WTC11 (cell line): ENCODE results near the gene CDK7. TPM values are rescaled to one million over a fixed set of nuclear protein-coding genes. Genes with fewer than 3 reads are reported as not detected.
"Not testable (repeated sequence)": the region's sequence is repeated elsewhere in the genome, so short reads cannot be mapped to it uniquely, and the experiment has no call there.

Experiments used
- ATAC-seq: fragments of 200-7000 bp; cut with Tn5 transposase; 2 replicates; pipeline ENCODE4 v1.10.0; 2021; ENCODE audit warnings: mild to moderate bottlenecking, moderate library complexity
- CTCF ChIA-PET: fragments of 300-600 bp; sonication (Branson Sonifier 250); formaldehyde crosslinking; loops from one replicate; lab custom pipeline; 2021; ENCODE audit warnings: antibody characterized with exemption; lab: Charles Lee
- POLR2A ChIA-PET: fragments of 350-600 bp; sonication (Branson Sonifier 250); formaldehyde crosslinking; loops from one replicate; lab custom pipeline; 2021; ENCODE audit warnings: antibody characterized with exemption; lab: Charles Lee
- DNase-seq: peaks from one replicate; pipeline ENCODE4 v3.0.0; 2021; ENCODE audit warnings: low spot score
- H3K27ac Mint-ChIP-seq: 2 replicates; pipeline ENCODE4 v1.8.0; 2021; ENCODE audit warnings: mixed read lengths
- H3K27me3 Mint-ChIP-seq: 2 replicates; pipeline ENCODE4 v1.8.0; 2021; ENCODE audit warnings: low read depth, mild to moderate bottlenecking, moderate library complexity, mixed read lengths
- H3K36me3 Mint-ChIP-seq: 2 replicates; pipeline ENCODE4 v1.8.0; 2021; ENCODE audit warnings: mixed read lengths
- H3K4me1 Mint-ChIP-seq: 2 replicates; pipeline ENCODE4 v1.8.0; 2022; ENCODE audit warnings: mixed read lengths
- H3K4me3 Mint-ChIP-seq: 2 replicates; pipeline ENCODE4 v1.8.0; 2021; ENCODE audit warnings: mild to moderate bottlenecking, moderate library complexity, mixed read lengths
- H3K9me3 Mint-ChIP-seq: 2 replicates; pipeline ENCODE4 v1.8.0; 2021; ENCODE audit warnings: mixed read lengths
- CBFB ChIP-seq: sonication (generic); formaldehyde crosslinking; IDR thresholded peaks from 2 replicates; pipeline ENCODE4 v1.8.1; 2022; ENCODE audit warnings: mild to moderate bottlenecking, low read depth, missing genetic modification reagents
- CREB1 ChIP-seq: sonication (generic); formaldehyde crosslinking; IDR thresholded peaks from 2 replicates; pipeline ENCODE4 v1.8.0; 2023; ENCODE audit warnings: mild to moderate bottlenecking, missing genetic modification reagents
- ETV6 ChIP-seq: sonication (generic); formaldehyde crosslinking; IDR thresholded peaks from 2 replicates; pipeline ENCODE4 v1.8.1; 2022; ENCODE audit warnings: mild to moderate bottlenecking, missing genetic modification reagents
- HMGA2 ChIP-seq: fragments of 250-450 bp; sonication (Bioruptor Pico); IDR thresholded peaks from 2 replicates; pipeline ENCODE4 v1.4.0; 2021; ENCODE audit warnings: mild to moderate bottlenecking, moderate library complexity
- NFE2L1 ChIP-seq: sonication (generic); formaldehyde crosslinking; IDR thresholded peaks from 2 replicates; pipeline ENCODE4 v1.8.1; 2023; ENCODE audit warnings: missing genetic modification reagents
- PRRX2 ChIP-seq: fragments of 250-450 bp; sonication (Bioruptor Pico); IDR thresholded peaks from 2 replicates; pipeline ENCODE4 v1.8.0; 2021; ENCODE audit warnings: mild to moderate bottlenecking
- RORB ChIP-seq: fragments of 250-450 bp; sonication (Bioruptor Pico); IDR thresholded peaks from 2 replicates; pipeline ENCODE4 v1.9.0; 2021; ENCODE audit warnings: mild to moderate bottlenecking
- SMAD3 ChIP-seq: sonication (generic); formaldehyde crosslinking; IDR thresholded peaks from 2 replicates; pipeline ENCODE4 v1.8.0; 2022; ENCODE audit warnings: missing genetic modification reagents, mild to moderate bottlenecking, borderline replicate concordance
- SMAD4 ChIP-seq: sonication (generic); formaldehyde crosslinking; IDR thresholded peaks from 2 replicates; pipeline ENCODE4 v1.8.0; 2022; ENCODE audit warnings: mild to moderate bottlenecking, missing genetic modification reagents
- TEAD1 ChIP-seq: sonication (generic); formaldehyde crosslinking; IDR thresholded peaks from 2 replicates; pipeline ENCODE4 v1.8.0; 2022; ENCODE audit warnings: mild to moderate bottlenecking, missing genetic modification reagents
- ZNF121 ChIP-seq: sonication (generic); formaldehyde crosslinking; IDR thresholded peaks from 2 replicates; pipeline ENCODE4 v1.8.0; 2023; ENCODE audit warnings: missing genetic modification reagents
- total RNA-seq: library from RNA; stranded (reverse); gene quantifications from 3 replicates; pipeline ENCODE4 v1.2.3, GENCODE V29; 2021
- TF ChIP-seq, protein P1 (sequence below): sonication (generic); formaldehyde crosslinking; IDR thresholded peaks from 2 replicates; pipeline ENCODE4 v1.8.0; 2022; ENCODE audit warnings: mild to moderate bottlenecking, missing genetic modification reagents
- TF ChIP-seq, protein P2 (sequence below): sonication (generic); formaldehyde crosslinking; IDR thresholded peaks from 2 replicates; pipeline ENCODE4 v1.8.1; 2022; ENCODE audit warnings: mild to moderate bottlenecking, missing genetic modification reagents, moderate library complexity, borderline replicate concordance
- TF ChIP-seq, protein P3 (sequence below): fragments of 250-450 bp; sonication (Bioruptor Pico); IDR thresholded peaks from 2 replicates; pipeline ENCODE4 v1.8.0; 2021; ENCODE audit warnings: mild to moderate bottlenecking
- TF ChIP-seq, protein P4 (sequence below): sonication (generic); formaldehyde crosslinking; IDR thresholded peaks from 2 replicates; pipeline ENCODE4 v1.8.0; 2023; ENCODE audit warnings: missing genetic modification reagents
- TF ChIP-seq, protein P5 (sequence below): sonication (generic); formaldehyde crosslinking; IDR thresholded peaks from 2 replicates; pipeline ENCODE4 v1.8.1; 2022; ENCODE audit warnings: low read depth, mild to moderate bottlenecking, moderate library complexity, missing genetic modification reagents, borderline replicate concordance
- TF ChIP-seq, protein P6 (sequence below): sonication (generic); formaldehyde crosslinking; IDR thresholded peaks from 2 replicates; pipeline ENCODE4 v1.8.0; 2023; ENCODE audit warnings: missing genetic modification reagents, mild to moderate bottlenecking, borderline replicate concordance

CDK7 gene
- total RNA-seq, 1 experiment from 2014 or later, result 62.7 TPM

DNA sequence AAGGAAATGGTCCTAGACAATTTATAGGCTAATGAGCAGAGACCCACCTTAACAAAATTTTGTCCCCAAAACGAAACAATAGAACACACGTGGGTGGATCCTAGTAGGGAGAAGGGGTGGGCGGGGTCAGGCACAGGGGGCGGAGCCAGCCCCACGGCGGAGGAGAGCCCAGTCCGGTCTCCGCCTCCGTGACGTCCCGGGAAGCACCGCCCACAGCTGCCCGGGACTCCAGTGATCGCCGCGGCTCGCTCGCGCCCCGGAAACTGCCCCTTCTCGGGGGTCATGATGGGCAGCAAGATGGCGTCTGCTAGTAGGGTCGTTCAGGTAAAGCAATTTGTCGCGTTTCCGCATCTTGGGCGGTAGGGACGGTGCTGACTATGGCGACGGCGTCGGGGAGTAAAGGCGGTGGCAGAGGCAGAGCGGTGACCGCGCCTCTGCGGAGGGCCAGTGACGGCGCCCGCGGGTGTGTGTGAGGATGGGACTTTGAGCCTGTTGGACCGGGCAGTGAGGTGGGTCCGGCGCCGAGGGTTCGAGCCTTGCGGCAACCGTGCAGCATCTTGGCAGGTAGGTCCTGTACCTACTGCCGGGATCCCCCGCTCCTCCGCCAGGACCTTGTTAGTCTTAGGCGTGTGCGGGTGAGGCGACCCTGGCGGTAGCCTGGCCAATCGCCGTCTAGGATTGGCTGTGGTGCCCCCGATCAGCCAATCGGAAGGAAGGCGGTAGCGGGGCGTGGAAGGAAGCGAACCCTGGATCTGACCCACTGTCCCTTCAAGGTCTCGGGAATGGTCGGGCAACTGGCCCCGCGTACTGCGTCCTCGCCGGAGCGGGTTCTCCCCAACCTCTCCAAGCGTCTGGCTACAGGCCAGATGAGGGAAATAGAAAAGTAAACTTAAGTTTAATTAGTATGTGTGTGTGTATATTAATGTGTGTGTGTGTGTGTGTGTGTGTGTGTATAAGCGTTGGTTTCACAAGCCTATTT lies 16.8 kb upstream of the CDK7 start (continued):
- TF ChIP-seq CREB1 (CRISPR knock-in tag) (no peak), CBFB (no peak), PRRX2 (CRISPR knock-in tag) (no peak)

DNA sequence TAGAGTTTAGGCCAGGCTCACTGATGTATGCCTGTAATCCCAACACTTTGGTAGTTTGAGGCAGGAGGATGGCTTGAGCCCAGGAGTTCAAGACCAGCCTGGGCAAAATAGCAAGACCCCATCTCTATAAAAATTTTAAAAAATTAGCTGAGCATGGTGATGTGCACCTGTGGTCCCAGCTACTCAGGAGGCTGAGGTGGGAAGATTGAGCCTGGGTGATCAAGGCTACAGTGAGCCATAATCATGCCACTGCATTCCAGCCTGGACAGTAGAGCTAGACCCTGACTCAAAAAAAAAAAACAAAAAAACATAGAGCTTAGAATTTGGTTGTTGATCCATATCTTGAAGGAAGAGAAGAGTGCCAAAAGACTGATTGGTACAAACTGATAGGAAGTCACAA lies 14.7 kb upstream of the CDK7 start:
- H3K36me3 Mint-ChIP-seq, result peaks cover 35% of the 10 kb centered on the region
- no peak overlapping the region for H3K4me3 Mint-ChIP-seq
- ATAC-seq (no peak), DNase-seq (no peak)
- H3K27ac Mint-ChIP-seq, result no peak overlapping the region
- peaks cover 6% of the 10 kb centered on the region for H3K4me1 Mint-ChIP-seq
- TF ChIP-seq NFE2L1 (CRISPR knock-in tag) (no peak), HMGA2 (CRISPR knock-in tag) (no peak), TEAD1 (no peak), ZNF121 (CRISPR knock-in tag) (0 out of 2 replicates have a peak, but pooled peaks have one; percentile 19)
- TF ChIP-seq, protein P1, sequence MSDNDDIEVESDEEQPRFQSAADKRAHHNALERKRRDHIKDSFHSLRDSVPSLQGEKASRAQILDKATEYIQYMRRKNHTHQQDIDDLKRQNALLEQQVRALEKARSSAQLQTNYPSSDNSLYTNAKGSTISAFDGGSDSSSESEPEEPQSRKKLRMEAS (CRISPR knock-in tag), result no peak
- TF ChIP-seq, protein P2, sequence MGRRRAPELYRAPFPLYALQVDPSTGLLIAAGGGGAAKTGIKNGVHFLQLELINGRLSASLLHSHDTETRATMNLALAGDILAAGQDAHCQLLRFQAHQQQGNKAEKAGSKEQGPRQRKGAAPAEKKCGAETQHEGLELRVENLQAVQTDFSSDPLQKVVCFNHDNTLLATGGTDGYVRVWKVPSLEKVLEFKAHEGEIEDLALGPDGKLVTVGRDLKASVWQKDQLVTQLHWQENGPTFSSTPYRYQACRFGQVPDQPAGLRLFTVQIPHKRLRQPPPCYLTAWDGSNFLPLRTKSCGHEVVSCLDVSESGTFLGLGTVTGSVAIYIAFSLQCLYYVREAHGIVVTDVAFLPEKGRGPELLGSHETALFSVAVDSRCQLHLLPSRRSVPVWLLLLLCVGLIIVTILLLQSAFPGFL (CRISPR knock-in tag), result no peak
- H3K9me3 Mint-ChIP-seq, result peaks cover 13% of the 10 kb centered on the region
- ChIA-PET CTCF (no interaction called here), POLR2A (no interaction called here)
- 0 out of 2 replicates have a peak, but pooled peaks cover 2% of the 10 kb centered on the region for H3K27me3 Mint-ChIP-seq

DNA sequence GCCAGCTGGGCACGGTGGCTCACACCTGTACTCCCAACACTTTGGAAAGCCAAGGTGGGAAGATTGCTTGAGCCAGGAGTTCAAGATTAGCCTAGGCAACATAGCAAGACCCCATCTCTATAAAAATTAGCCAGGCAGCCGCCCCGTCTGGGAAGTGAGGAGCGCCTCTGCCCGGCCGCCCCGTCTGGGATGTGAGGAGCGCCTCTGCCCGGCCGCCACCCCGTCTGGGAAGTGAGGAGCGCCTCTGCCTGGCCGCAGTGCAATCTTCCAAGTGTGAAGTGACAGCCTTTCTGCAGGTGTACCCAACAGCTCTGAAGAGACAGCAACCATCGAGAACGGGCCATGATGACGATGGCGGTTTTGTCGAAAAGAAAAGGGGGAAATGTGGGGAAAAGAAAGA lies 14.3 kb upstream of the CDK7 start:
- ATAC-seq, DNase-seq, CTCF ChIA-PET, H3K27ac Mint-ChIP-seq, POLR2A ChIA-PET, H3K4me1 Mint-ChIP-seq, H3K27me3 Mint-ChIP-seq, H3K4me3 Mint-ChIP-seq: not testable (repeated sequence)
- H3K36me3 Mint-ChIP-seq, result peaks cover 33% of the 10 kb centered on the region
- 0 out of 2 replicates have a peak, but pooled peaks have one; percentile 70 for TF ChIP-seq SMAD4
- peaks cover 13% of the 10 kb centered on the region for H3K9me3 Mint-ChIP-seq

DNA sequence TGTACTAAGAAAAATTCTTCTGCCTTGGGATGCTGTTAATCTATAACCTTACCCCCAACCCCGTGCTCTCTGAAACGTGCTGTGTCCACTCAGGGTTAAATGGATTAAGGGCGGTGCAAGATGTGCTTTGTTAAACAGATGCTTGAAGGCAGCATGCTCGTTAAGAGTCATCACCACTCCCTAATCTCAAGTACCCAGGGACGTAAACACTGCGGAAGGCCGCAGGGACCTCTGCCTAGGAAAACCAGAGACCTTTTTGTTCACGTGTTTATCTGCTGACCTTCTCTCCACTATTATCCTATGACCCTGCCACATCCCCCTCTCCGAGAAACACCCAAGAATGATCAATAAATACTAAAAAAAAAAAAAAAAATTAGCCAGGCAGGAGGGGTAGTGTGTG lies 13.9 kb upstream of the CDK7 start:
- peaks cover 34% of the 10 kb centered on the region for H3K36me3 Mint-ChIP-seq
- POLR2A ChIA-PET, CTCF ChIA-PET, ATAC-seq, H3K4me1 Mint-ChIP-seq, H3K27ac Mint-ChIP-seq, DNase-seq, H3K4me3 Mint-ChIP-seq, H3K27me3 Mint-ChIP-seq: not testable (repeated sequence)
- H3K9me3 Mint-ChIP-seq, result peaks cover 12% of the 10 kb centered on the region

DNA sequence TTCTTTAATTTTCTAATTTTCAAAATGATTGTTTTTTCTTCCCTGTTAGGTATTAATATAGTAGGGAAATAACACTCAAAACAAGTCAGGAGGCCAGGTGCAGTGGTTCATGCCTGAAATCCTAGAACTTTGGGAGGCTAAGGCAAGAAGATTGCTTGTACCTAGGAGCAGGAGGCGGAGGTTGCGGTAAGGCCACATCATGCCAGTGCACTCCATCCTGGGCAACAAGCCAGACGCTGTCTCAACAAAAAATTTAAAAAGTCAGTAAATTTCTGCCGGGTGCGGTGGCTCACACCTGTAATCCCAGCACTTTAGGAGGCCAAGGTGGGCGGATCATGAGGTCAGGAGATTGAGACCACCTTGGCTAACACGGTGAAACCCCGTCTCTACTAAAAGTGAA lies 10.2 kb upstream of the CDK7 start:
- ATAC-seq (no peak), DNase-seq (no peak)
- Mint-ChIP-seq H3K36me3 (peaks cover 43% of the 10 kb centered on the region), H3K27me3 (0 out of 2 replicates have a peak, but pooled peaks cover 2% of the 10 kb centered on the region), H3K4me1 (no peaks in the 10 kb centered on the region), H3K4me3 (no peak overlapping the region), H3K9me3 (peaks cover 9% of the 10 kb centered on the region), H3K27ac (no peak overlapping the region)
- CTCF ChIA-PET, result interaction anchor here (0.7 kb wide), 1 partner anchor 10 kb away, joined by 4 read pairs; no protein-coding TSS in a partner anchor
- POLR2A ChIA-PET, result interaction anchor here (0.7 kb wide), 1 partner anchor 13 kb away, joined by 4 read pairs; no protein-coding TSS in a partner anchor
- TF ChIP-seq, protein P3, sequence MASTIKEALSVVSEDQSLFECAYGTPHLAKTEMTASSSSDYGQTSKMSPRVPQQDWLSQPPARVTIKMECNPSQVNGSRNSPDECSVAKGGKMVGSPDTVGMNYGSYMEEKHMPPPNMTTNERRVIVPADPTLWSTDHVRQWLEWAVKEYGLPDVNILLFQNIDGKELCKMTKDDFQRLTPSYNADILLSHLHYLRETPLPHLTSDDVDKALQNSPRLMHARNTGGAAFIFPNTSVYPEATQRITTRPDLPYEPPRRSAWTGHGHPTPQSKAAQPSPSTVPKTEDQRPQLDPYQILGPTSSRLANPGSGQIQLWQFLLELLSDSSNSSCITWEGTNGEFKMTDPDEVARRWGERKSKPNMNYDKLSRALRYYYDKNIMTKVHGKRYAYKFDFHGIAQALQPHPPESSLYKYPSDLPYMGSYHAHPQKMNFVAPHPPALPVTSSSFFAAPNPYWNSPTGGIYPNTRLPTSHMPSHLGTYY, result no peak
- TF ChIP-seq RORB (CRISPR knock-in tag), result no peak
- TF ChIP-seq SMAD3 (CRISPR knock-in tag), result no peak
- TF ChIP-seq, protein P4, sequence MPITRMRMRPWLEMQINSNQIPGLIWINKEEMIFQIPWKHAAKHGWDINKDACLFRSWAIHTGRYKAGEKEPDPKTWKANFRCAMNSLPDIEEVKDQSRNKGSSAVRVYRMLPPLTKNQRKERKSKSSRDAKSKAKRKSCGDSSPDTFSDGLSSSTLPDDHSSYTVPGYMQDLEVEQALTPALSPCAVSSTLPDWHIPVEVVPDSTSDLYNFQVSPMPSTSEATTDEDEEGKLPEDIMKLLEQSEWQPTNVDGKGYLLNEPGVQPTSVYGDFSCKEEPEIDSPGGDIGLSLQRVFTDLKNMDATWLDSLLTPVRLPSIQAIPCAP (CRISPR knock-in tag), result no peak
- TF ChIP-seq, protein P5, sequence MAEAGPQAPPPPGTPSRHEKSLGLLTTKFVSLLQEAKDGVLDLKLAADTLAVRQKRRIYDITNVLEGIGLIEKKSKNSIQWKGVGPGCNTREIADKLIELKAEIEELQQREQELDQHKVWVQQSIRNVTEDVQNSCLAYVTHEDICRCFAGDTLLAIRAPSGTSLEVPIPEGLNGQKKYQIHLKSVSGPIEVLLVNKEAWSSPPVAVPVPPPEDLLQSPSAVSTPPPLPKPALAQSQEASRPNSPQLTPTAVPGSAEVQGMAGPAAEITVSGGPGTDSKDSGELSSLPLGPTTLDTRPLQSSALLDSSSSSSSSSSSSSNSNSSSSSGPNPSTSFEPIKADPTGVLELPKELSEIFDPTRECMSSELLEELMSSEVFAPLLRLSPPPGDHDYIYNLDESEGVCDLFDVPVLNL (CRISPR knock-in tag), result no peak
- TF ChIP-seq TEAD1, result no peak
- TF ChIP-seq ETV6 (CRISPR knock-in tag), result no peak
- TF ChIP-seq, protein P6, sequence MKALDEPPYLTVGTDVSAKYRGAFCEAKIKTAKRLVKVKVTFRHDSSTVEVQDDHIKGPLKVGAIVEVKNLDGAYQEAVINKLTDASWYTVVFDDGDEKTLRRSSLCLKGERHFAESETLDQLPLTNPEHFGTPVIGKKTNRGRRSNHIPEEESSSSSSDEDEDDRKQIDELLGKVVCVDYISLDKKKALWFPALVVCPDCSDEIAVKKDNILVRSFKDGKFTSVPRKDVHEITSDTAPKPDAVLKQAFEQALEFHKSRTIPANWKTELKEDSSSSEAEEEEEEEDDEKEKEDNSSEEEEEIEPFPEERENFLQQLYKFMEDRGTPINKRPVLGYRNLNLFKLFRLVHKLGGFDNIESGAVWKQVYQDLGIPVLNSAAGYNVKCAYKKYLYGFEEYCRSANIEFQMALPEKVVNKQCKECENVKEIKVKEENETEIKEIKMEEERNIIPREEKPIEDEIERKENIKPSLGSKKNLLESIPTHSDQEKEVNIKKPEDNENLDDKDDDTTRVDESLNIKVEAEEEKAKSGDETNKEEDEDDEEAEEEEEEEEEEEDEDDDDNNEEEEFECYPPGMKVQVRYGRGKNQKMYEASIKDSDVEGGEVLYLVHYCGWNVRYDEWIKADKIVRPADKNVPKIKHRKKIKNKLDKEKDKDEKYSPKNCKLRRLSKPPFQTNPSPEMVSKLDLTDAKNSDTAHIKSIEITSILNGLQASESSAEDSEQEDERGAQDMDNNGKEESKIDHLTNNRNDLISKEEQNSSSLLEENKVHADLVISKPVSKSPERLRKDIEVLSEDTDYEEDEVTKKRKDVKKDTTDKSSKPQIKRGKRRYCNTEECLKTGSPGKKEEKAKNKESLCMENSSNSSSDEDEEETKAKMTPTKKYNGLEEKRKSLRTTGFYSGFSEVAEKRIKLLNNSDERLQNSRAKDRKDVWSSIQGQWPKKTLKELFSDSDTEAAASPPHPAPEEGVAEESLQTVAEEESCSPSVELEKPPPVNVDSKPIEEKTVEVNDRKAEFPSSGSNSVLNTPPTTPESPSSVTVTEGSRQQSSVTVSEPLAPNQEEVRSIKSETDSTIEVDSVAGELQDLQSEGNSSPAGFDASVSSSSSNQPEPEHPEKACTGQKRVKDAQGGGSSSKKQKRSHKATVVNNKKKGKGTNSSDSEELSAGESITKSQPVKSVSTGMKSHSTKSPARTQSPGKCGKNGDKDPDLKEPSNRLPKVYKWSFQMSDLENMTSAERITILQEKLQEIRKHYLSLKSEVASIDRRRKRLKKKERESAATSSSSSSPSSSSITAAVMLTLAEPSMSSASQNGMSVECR (CRISPR knock-in tag), result no peak
